KMS-11 (cell line): ENCODE measurements around the gene DNAJC4.

Source experiments
- H2AFZ ChIP-seq: fragments of 200-600 bp; sonication (generic); 2 replicates; pipeline ENCODE4 v1.6.1; 2016; ENCODE audit warnings: antibody characterized with exemption, mixed run types, low read depth
- H3K27ac ChIP-seq: fragments of 200-600 bp; sonication (generic); 2 replicates; pipeline ENCODE4 v1.6.1; 2016; ENCODE audit warnings: mild to moderate bottlenecking, mixed run types
- H3K27me3 ChIP-seq: fragments of 200-600 bp; sonication (generic); 2 replicates; pipeline ENCODE4 v1.6.1; 2017; ENCODE audit warnings: mild to moderate bottlenecking, low read depth, mixed run types, moderate library complexity; ENCODE audit not compliant: insufficient read depth
- H3K36me3 ChIP-seq: fragments of 200-600 bp; sonication (generic); 2 replicates; pipeline ENCODE4 v1.6.1; 2017; ENCODE audit warnings: mild to moderate bottlenecking, mixed run types; ENCODE audit not compliant: insufficient read depth
- H3K4me1 ChIP-seq: fragments of 200-600 bp; sonication (generic); 2 replicates; pipeline ENCODE4 v1.6.1; 2016; ENCODE audit warnings: mild to moderate bottlenecking, low read depth, mixed run types; ENCODE audit not compliant: poor library complexity, severe bottlenecking
- H3K4me2 ChIP-seq: fragments of 200-600 bp; sonication (generic); 2 replicates; pipeline ENCODE4 v1.7.0; 2016; ENCODE audit warnings: mild to moderate bottlenecking, mixed run types
- H3K4me3 ChIP-seq: fragments of 200-600 bp; sonication (generic); IDR thresholded peaks from 2 replicates; pipeline ENCODE4 v1.6.1; 2017; ENCODE audit warnings: low read depth, low read length, mixed read lengths; ENCODE audit not compliant: insufficient read depth
- H3K79me2 ChIP-seq: fragments of 200-600 bp; sonication (generic); 2 replicates; pipeline ENCODE4 v1.6.1; 2016; ENCODE audit warnings: low read depth, mixed run types; ENCODE audit not compliant: insufficient read depth
- H3K9ac ChIP-seq: fragments of 200-600 bp; sonication (generic); 2 replicates; pipeline ENCODE4 v1.6.1; 2016; ENCODE audit warnings: mild to moderate bottlenecking, mixed run types
- H4K20me1 ChIP-seq: fragments of 200-600 bp; sonication (generic); 2 replicates; pipeline ENCODE4 v1.6.1; 2016; ENCODE audit warnings: mild to moderate bottlenecking, mixed run types; ENCODE audit not compliant: insufficient read depth
- CTCF ChIP-seq: fragments of 200-600 bp; sonication (generic); conservative IDR thresholded peaks from 2 replicates; pipeline ENCODE4 v1.6.1; 2017; ENCODE audit warnings: low read depth, mild to moderate bottlenecking, antibody characterized with exemption, low read length, moderate library complexity, mixed read lengths

The DNAJC4 gene

GRCh38 chr11:64219354-64219684 is 11.0 kb upstream of the DNAJC4 start:
- Histone ChIP-seq H3K36me3 (no peaks in the 10 kb centered on the region), H3K9ac (no peak overlapping the region), H3K4me1 (no peaks in the 10 kb centered on the region), H2AFZ (no peak overlapping the region), H3K27me3 (no peaks in the 10 kb centered on the region), H4K20me1 (no peaks in the 10 kb centered on the region), H3K27ac (no peak overlapping the region), H3K4me2 (no peak overlapping the region), H3K79me2 (no peaks in the 10 kb centered on the region), H3K4me3 (no peak overlapping the region)
- no peak for TF ChIP-seq CTCF

GRCh38 chr11:64219755-64220154 is 10.6 kb upstream of the DNAJC4 start:
- no peak overlapping the region for H3K4me2 ChIP-seq
- no peaks in the 10 kb centered on the region for H3K4me1 ChIP-seq
- no peak for TF ChIP-seq CTCF
- no peak overlapping the region for H2AFZ ChIP-seq
- H3K79me2 ChIP-seq = no peaks in the 10 kb centered on the region
- H3K27me3 ChIP-seq = no peaks in the 10 kb centered on the region
- no peaks in the 10 kb centered on the region for H4K20me1 ChIP-seq
- no peak overlapping the region for H3K4me3 ChIP-seq
- H3K27ac ChIP-seq = no peak overlapping the region
- no peaks in the 10 kb centered on the region for H3K36me3 ChIP-seq
- H3K9ac ChIP-seq = no peak overlapping the region

GRCh38 chr11:64220271-64220670 is 10.1 kb upstream of the DNAJC4 start:
- H3K4me3 ChIP-seq = no peak overlapping the region
- no peak overlapping the region for H3K27ac ChIP-seq
- no peaks in the 10 kb centered on the region for H3K36me3 ChIP-seq
- H3K4me2 ChIP-seq = no peak overlapping the region
- no peaks in the 10 kb centered on the region for H4K20me1 ChIP-seq
- no peak overlapping the region for H2AFZ ChIP-seq
- no peaks in the 10 kb centered on the region for H3K27me3 ChIP-seq
- TF ChIP-seq CTCF = no peak
- no peaks in the 10 kb centered on the region for H3K79me2 ChIP-seq
- H3K4me1 ChIP-seq = peaks cover 3% of the 10 kb centered on the region
- no peak overlapping the region for H3K9ac ChIP-seq

GRCh38 chr11:64220798-64221197 is 9.6 kb upstream of the DNAJC4 start:
- Histone ChIP-seq H3K4me2 (no peak overlapping the region), H3K9ac (no peak overlapping the region), H3K36me3 (no peaks in the 10 kb centered on the region), H4K20me1 (no peaks in the 10 kb centered on the region), H2AFZ (no peak overlapping the region), H3K27ac (no peak overlapping the region), H3K79me2 (no peaks in the 10 kb centered on the region), H3K27me3 (no peaks in the 10 kb centered on the region), H3K4me3 (no peak overlapping the region), H3K4me1 (peaks cover 6% of the 10 kb centered on the region)
- no peak for TF ChIP-seq CTCF

- Histone ChIP-seq H3K27me3 (no peaks in the 10 kb centered on the region), H3K4me3 (no peak overlapping the region), H3K27ac (no peak overlapping the region), H3K36me3 (no peaks in the 10 kb centered on the region), H3K79me2 (no peaks in the 10 kb centered on the region), H3K9ac (no peak overlapping the region), H3K4me1 (peaks cover 17% of the 10 kb centered on the region), H2AFZ (no peak overlapping the region), H4K20me1 (no peaks in the 10 kb centered on the region), H3K4me2 (no peak overlapping the region)
- no peak for TF ChIP-seq CTCF
Observed at GRCh38 chr11:64222651-64223000, 7.7 kb upstream of the DNAJC4 start.
